DMS 273 (cell line): ENCODE results near the gene KIAA1958.
"Not testable (repeated sequence)": the region's sequence is repeated elsewhere in the genome, so short reads cannot be mapped to it uniquely, and the experiment has no call there.

Source experiments
- DNase-seq: peaks from one replicate; lab custom pipeline; 2025; ENCODE audit not compliant: unreplicated experiment; lab: John Stamatoyannopoulos, UW

KIAA1958 gene

DNA sequence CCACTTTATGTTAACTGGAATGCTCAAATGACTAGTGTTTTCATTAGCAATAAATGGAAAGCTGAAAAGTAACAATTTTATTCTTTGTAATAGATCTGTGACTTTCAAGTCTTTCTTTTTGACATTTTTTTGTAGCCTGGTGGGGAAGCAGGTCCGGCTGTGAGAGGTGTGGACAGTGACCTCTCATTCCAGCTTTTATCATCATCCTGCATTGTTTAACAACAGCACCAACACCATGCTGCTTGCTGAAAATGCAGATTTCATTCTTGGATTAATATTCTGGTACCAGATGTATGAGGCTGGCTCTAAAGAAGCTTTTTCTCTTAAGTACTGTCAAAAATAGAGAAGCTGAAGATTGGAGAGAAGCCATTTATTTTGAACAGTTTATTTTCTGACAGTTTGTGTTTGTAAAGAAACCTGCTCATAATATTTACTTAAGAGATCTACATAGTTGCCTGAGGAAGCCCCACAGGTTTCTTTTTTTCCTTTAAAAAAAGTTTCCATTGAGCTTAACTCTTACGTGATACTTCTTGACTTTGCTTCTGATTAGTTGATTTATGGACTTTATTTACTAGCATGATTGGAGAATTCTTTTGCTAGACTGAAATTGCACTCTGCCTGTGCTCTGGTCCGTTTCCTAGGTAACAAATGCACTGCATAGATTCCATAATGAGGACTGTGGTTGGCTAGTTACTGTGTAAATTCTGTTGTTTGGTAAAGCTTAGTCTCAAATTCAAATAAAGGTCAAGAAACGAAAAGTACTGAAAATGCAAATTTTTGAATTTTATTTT is 3.4 kb downstream of the KIAA1958 start:
- peak; percentile 31 for DNase-seq

DNA sequence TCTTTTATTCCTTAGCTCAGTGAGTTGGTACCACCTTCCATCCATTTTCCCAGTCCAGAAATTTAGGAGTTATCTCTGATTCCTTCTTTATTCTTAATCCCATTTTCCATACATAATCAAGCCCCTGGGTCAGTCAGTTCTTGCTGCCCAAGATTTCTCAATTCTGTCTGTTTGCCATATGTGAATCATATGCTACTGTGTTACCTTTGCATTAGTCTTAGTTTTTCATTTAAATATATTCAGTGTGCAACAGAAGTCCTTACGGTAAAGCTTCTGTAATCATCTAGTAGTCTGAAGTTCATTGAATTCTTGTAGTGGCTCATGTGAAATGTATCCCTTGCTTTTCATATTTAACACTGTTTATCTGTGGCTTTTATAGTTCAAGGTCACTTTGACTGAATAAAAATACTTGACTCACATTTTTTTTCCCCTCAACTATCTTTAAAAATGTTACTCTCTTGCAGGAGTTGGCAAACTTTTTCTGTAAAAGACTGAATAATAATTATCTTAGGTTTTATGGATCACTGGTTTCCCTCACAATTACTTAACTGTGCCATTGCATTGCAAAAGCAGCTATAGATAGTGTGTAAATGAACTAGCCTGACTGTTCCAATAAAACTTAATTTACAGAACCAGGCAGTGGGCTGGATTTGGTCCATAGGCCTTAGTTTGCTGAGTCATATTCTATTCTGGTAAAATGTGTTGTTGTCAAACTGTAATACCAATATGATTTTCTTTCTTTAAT is 6.9 kb downstream of the KIAA1958 start:
- DNase-seq: no peak

DNA sequence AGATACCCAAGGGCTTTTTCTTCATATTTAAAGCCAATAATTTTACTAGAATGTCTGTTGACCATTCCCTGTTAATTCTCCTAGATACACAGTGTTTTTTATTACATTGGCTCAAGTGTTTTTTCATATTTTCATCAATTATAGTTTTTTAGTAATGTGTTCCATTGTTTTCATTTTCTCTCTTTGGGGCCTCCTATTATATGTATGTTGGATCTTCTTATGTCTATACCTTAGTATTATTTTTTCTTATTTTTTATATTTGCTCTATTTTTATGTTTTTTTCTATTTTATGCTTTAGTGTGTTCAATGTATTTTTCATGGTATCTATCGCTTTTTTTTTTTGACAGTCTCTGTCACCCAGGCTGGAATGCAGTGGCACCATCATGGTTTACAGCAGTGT is 7.5 kb downstream of the KIAA1958 start:
- no peak for DNase-seq

DNA sequence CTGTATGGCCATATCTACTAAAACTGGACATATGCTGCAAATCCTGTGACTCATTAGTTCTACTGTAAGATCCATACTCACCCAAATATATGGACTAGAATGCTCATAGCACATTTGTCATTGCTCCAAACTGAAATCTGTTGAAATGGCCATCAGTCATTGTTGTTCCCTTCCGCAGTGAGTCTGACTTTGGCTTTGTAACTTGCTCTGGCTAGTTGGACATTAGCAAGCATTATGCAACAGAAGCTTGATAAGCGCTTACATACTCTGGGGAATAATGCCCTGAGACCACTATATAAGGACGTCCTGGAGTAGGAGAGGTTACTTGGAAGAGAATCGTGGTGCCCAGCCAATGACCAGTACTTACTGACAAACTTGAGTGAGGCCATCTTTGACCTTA is 9.0 kb downstream of the KIAA1958 start:
- no peak for DNase-seq

DNA sequence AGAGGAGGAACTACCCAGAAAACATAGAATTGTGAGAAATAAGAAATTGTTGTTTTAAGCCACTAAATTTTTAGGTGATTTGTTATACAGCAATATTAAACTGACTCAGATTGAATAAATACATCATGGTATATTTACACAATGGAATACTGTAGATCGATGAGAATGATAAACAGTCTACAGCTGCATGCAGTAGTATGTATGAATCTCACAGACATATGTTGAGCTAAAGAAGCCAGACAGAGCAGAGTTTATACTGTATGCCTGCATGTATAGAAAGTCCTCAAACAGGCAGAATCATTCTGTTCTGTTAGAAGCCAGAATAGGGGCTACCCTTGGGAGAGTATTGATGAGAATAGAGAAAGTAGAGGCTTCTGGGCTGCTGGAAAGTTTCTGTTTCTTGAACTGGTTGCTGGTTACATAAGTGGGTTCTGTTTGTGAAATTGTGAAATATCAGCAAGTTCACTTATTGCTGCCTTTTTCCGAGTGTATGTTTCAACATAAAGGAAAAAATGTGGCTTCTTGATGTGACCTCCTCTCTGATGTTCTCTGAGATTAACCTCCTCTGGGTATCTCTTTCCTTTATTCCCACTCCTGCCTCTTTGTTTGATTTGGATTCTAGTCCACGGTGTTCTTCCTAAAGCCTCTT is 9.6 kb downstream of the KIAA1958 start:
- DNase-seq: no peak

DNA sequence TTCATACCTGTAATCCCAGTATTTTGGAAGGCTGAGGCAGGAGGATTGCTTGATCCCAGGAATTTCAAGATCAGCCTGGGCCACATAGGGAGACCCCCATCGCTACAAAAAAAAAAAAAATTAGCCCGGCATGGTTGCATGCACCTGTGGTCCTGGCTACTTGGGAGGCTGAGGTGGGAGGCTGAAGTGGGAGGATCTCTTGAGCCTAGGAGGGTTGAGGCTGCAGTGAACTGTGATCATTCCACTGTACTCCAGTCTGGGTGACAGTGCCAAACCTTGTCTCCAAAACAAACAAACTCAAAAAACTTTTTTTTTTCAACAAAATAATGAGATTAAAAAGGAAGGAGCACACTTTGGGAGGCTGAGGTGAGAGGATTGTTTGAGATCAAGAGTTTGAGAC is 14.2 kb downstream of the KIAA1958 start:
- no peak for DNase-seq

DNA sequence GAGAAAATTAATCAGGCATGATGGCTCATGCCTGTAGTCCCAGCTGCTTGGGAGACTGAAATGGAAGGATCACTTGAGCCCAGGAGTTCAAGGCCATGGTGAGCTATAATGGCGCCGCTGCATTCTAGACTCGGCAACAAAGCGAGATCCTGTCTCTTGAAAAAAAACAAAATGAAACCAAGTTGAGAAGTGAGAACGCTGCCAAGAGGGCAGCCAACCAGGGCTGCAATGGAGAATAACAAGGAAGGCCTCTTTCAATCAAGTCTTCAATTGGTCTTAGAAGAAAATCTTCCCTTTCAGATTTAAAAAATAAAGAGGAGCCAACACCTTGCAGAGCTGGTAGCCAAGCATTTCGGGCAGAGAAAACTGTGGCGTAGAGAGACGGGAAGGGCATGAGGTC is 14.7 kb downstream of the KIAA1958 start:
- no peak for DNase-seq

DNA sequence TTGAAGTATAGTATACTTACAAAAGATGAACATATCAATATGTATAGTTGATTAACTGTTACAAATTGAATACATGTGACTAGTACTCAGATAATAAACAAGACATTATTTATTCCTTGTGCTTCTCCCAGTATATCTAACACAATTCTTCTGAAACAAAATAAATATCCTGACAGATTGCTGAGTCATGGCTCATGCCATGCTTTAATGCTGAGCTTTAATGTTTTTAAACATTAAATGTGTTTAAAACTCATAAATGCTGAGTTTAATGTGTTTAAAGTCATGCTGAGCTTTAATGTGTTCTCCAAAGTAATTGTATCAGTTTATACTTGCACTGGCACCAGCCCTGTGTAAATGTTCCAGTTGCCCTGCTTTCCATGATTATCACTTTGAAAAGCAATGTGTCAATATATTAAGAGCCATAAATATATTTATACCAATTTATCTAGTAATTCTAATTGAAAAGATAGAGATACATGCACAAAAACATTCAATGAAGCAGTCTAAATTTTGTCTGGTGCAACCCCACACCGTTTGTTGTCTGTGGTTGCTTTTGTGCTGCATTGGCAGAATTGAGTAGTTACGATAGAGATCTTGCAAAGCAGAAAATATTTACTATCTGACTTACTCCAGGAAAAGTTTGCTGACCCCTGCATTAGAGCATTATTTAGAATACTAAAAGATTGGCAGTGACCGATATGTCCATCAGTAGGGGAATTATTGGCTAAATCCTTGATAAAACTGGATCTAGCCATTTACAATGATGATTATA is 15.7 kb downstream of the KIAA1958 start:
- no peak for DNase-seq

DNA sequence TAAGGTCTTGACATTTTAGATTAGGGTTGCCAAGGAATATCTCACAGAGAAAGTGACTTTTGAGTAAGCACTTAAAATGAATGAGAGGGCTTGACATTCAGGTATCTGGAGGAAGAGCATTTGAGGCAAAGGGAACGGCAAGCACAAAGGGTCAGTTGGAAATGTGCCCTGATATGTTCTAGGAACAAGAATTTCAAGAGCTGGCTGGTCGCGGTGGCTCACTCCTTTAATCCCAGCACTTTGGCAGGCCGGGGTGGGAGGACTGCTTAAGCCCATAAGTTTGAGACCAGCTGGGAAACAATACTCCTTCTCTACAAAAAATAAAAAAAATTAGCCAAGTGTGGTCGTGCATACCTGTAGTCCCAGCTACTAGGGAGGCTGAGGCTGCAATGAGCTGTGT is 16.5 kb downstream of the KIAA1958 start:
- no peak for DNase-seq

DNA sequence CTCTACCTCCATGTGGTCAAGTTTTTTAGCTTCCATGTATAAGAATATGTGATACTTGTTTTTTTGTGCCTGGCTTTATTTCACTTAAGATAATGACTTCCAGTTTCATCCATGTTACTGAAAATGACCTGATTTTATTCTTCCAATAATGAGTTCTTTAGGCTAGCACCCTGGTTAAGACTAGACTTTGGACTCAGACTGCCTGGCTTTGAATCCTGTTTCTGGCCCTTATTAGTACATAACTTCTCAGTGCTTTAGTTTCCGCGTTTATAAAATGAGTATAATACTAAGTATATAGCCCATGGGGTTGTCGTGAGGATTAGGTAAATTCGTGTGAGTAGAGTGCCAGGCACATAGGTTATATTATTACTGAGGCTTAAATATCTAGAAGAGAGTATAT is 18.5 kb downstream of the KIAA1958 start:
- DNase-seq: no peak

DNA sequence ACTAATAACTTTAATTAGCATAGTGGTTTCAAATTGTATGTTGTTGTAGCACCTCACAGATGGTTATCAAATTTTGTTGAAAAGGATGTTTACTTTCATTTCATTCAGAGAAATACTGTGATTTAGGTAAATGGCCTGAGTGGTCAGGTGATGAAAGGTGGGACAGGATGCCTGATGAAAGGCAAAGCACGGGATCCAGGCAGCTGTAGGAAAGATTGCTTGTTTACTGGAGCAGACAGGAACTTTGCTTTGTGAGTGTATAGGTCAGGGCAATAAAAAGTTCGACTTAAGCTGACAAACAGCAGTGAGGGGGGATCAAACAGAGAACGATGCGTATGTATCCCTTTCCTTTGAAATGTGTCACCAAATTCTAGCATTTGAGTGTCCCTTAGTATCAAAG is 19.0 kb downstream of the KIAA1958 start:
- no peak for DNase-seq

DNA sequence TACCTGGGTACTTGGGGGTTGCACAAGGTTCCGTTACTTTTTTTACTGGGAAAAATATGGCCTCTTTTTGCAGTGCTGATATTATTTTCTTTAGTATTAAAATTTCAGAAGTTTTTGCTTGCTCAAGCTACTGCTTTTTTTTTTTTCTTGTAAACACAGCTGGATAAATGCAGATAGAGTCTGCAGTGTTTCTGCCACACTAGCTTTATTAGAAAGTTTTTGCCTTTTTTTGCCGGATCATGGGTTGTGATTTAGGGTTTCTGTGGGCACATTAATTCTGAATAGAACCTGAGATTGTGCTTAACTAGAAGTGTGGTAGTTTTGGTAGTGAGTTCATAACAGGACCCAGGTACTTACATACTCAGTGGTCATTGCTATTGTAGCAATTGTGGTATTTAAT is 19.9 kb downstream of the KIAA1958 start:
- no peak for DNase-seq

DNA sequence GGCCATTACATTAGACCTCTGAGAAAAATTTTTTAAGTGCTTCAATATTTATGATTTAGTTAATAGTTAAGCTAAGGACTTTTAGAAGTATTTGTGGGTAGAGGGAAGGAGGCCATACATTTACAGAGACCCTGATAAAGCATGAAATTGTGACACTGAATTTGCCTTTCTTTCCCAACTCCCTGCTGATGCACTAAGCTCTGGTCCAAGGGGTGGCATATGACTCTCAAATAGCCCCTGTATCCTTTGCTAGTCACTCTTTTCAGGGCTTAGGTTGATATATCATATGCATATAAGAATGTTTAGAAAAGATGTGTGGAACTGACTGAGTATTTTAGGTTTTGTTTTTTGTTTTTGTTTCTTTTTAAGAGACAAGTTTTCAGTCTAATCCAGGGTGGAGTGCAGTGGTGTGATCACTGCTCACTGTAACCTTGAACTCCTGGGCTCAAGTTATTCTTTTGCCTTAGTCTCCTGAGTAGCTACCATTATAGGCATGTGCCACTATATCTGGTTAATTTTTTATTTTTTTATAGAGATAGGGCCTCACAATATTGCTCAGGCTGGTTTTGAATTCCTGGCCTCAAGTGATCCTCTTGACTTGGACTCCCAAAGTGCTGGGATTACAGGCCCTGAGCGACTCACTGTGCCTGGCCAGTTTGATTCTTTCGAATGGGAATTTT is 20.5 kb downstream of the KIAA1958 start:
- DNase-seq: no peak

DNA sequence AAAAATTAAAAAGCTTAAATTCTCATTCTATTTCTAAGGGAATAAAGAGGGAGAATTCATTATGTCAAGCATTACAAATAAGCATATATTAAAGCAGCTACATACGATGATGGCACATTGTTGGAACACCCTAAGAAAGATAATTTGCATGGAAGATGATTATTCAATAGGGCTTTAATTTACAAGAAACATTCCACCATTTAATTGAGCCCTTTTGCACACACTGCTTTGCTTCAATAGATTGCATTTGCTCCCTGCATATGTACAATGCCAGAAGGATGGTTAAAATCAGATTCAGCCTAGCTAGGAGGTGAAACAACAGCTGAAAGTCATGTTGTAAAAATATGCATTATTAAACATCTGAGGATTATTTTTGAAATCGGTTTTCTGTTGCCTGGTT is 21.8 kb downstream of the KIAA1958 start:
- DNase-seq: no peak

DNA sequence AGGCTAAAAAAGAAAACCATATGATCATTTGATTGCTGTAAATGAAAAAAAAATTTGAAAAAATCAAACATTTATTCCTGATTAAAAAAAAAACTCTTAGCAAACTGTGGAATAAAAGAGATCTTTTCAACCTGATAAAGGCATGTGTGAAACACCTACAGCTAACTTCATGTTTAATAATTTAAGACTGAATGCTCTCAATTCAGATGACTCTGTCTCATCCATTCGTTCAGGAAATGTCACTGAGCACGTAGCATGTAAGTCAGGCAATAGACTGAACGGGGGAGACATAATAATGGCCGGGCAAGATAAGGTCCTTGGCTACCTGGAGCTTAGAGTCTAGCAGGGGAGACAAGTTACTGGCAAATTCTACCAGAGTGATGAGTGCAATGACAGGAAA is 25.8 kb downstream of the KIAA1958 start:
- DNase-seq: not testable (repeated sequence)

DNA sequence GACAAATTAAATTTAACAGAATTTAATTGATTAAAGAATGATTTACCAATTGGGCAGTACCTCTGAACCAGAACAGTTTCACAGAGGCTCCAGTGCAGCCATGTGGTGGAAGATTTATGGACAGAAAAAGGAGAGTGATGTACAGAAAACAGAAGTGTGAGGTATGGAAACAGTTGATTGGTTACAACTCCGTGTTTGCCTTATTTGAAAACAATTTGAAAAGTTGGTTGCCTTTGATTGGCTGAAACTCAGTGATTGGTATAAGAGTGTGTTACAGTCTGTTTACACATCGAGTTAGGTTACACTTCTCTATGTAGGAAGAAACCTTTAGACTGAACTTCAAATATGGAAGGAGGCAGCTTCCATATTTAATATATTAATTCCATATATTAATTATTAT is 30.1 kb downstream of the KIAA1958 start:
- DNase-seq: no peak

DNA sequence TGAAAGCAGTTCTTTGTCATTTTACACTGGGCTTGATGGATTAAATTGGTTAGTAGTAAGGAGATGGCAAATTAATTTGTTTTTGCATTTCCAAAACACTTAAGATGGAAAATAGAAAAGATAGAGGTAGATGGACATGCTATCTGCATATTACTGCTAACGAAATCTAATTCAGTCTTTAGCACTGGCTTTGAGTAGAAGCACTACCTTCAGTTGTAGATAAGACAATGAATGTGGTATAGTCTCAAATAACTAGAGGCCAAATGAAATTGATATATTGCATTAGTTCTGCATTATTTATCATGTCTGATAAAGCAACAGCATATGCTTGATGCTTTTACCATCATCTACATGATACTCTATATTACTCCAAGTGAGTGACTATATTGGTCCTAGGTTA is 33.4 kb downstream of the KIAA1958 start:
- DNase-seq: no peak

DNA sequence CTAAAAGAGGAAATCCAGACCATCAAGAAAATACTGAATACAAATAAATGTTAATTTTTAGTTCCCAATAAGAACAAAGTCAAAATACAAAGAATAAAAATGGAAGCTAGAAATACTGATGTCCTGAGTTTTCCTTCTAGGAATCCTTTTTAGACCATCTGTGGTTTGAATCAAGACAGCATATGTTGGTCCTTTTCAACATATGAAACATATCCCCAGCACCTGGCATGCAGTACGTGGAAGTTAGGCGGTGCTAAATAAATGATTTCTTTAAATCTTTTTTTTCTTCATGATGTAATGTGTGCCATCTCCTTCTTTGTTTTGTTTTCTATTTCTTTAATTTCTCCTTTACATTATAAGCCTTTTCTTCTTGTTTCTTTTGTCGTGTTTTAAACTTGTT is 34.0 kb downstream of the KIAA1958 start:
- DNase-seq: peak; percentile 80

DNA sequence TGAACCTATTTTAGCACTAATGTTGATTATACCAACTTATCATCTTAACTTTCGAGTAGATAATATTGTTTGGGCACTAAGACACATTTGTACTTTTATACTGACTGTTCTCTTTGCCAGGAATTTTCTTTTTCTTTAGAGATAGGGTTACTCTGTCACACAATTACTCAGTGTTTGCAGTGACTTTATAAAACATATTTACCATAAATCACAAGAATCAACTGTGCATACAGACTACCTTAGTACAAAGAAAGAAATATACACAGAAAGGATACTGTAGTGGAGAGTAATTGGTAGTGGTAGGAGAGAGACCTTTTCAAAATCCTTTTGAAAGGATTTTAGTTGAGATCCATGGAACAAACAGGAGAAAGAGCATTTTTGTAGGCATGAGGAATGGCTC is 40.3 kb downstream of the KIAA1958 start:
- no peak for DNase-seq

DNA sequence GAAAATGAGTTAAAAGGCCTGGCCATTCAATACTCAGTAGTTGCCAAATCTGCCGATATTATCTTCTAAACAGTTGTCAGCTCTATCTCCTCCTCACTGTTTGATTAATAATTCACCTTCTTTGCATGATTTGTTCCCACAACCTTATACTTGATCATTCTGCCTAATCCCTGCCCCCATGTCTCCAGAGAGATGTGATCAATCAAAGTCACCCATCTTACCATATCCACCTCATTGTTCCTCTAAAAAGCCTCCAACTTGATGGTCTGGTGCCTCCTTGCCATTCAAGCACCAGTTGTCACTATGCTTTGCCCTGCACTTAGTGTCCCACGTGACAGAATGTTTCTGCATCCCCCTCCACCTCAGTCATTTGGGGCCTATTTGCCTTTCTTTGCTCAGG is 41.3 kb downstream of the KIAA1958 start:
- no peak for DNase-seq

DNA sequence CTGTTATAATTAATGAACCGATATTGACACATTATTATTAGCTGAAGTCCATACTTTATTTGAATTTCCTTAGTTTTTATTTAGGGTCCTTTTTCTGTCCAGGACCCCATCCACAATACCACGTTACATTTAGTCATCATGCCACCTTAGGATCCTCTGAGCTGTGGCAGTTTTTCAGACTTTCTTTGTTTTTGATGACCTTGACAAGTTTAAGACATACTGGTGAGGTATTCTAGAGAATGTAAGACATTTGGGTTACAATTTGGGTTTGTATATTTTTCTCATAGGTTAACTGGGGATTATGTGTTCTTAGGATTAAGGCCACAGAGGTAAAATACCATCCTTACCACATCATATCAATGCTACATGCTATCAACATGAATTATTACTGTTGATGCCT is 42.7 kb downstream of the KIAA1958 start:
- no peak for DNase-seq
